ENCODE results near the gene CCBE1.

Gene CCBE1

DNA sequence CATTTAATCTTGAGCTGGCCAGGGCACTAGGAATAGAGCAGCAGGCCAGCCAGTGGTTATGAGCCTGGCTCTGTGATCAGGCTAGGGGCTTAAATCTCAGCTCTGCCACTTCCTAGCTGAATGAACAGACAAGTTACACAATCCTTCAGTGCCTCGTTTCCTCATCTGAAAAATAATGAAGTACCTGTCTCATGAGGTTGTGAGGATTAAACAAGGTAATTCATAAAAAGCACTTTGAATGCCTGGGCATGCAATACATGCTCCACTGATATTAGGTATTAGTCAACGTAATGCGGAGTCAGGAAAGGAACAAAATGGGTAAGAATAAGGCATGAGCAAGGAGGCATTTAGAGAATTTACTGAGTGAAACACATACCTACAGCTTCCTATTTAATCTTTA, 100.2 kb downstream of the CCBE1 start:
- ChIA-PET POLR2A (no interaction called here), CTCF (interaction anchor here (1.6 kb wide), 1 partner anchor 226 kb away, joined by 3 read pairs; no protein-coding TSS in a partner anchor)
- TF ChIP-seq, protein P1, sequence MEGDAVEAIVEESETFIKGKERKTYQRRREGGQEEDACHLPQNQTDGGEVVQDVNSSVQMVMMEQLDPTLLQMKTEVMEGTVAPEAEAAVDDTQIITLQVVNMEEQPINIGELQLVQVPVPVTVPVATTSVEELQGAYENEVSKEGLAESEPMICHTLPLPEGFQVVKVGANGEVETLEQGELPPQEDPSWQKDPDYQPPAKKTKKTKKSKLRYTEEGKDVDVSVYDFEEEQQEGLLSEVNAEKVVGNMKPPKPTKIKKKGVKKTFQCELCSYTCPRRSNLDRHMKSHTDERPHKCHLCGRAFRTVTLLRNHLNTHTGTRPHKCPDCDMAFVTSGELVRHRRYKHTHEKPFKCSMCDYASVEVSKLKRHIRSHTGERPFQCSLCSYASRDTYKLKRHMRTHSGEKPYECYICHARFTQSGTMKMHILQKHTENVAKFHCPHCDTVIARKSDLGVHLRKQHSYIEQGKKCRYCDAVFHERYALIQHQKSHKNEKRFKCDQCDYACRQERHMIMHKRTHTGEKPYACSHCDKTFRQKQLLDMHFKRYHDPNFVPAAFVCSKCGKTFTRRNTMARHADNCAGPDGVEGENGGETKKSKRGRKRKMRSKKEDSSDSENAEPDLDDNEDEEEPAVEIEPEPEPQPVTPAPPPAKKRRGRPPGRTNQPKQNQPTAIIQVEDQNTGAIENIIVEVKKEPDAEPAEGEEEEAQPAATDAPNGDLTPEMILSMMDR (IDR thresholded peaks at IDR 0.05; ENCODE audit: insufficient read depth, low read length, missing control alignments), result no peak
- no peak overlapping the region for H3K4me3 ChIP-seq (ENCODE audit: low read depth, low read length)
- no peak for DNase-seq (ENCODE audit: low read depth, low spot score)

DNA sequence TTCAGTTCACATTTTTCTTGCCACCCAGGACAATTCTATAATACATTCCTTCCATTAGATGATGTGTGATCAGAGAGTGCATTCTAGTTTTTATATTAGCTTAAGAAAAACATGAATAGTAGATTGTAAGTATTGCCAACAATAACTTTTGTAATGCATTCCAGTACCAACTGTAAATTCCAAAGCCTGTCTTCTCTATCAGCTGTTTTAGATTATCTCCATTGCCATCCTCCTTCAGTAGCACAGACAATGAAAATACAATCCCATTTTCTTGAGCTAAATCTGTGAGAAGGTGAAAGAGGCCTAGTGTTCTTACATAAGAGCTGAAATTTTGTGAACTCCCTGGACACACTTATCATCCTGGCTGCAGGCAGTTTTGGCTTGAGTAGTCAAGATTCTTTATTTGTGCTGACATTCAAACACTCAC, 103.9 kb downstream of the CCBE1 start:
- CTCF ChIA-PET, result interaction anchor here (0.9 to 2.0 kb wide), 12 partner anchors 9 to 230 kb away, joined by 3 to 9 read pairs (median 4); no protein-coding TSS in a partner anchor
- no peak overlapping the region for H3K4me3 ChIP-seq (ENCODE audit: low read depth, low read length)

DNA sequence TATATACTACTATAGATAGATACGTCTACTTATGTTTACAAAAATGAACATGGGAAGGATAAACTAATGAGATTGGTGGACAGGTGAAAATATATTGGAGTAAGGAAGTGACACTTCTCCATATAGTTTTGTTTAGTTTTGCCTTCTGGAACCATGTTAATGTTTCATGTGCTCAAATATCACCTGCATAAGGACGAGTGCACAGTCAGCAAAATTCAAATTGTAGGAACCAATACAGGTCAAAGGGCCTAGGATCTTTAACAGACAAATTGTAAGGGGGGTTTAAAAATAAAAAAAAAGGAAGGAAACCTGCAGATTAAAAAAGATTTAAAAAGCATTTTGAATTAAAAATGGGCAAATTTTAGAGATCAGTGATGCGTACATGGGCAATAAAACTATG, 104.6 kb downstream of the CCBE1 start:
- ChIA-PET CTCF (interaction anchor here (1.0 to 2.0 kb wide), 6 partner anchors 10 to 230 kb away, joined by 3 to 9 read pairs (median 4); no protein-coding TSS in a partner anchor), POLR2A (no interaction called here)
- DNase-seq (ENCODE audit: low read depth, low spot score), result no peak
- TF ChIP-seq, protein P1 (IDR thresholded peaks at IDR 0.05; ENCODE audit: insufficient read depth, low read length, missing control alignments), result no peak
- H3K4me3 ChIP-seq (ENCODE audit: low read depth, low read length), result no peak overlapping the region

More for the DNA sequence above, 103.9 kb downstream of the CCBE1 start:
- POLR2A ChIA-PET, result interaction anchor here (1.3 kb wide), 1 partner anchor 38 kb away, joined by 4 read pairs; no protein-coding TSS in a partner anchor
- DNase-seq (ENCODE audit: low read depth, low spot score), result peak; percentile 59
- TF ChIP-seq, protein P1 (IDR thresholded peaks at IDR 0.05; ENCODE audit: insufficient read depth, low read length, missing control alignments), result no peak

DNA sequence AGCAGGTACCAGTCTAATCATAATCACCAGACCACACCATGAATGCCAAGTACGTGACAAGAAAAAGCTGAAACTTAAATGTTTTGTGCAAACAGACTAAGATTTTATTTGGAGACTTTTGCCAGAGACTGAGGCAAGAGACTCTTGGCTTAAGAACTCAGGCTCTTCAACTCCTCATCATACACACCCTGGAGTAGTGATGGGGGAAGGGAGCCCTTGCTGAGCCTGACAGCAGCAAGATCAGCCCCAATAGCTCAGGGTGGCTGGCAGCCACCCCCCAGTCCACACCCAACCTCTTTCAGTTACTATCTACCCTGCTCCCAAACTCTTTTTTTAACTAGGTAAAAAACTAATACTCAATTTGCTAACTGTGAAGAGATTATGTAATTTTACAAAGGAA, 114.8 kb downstream of the CCBE1 start:
- no peak for DNase-seq (ENCODE audit: low read depth, low spot score)
- TF ChIP-seq, protein P1 (IDR thresholded peaks at IDR 0.05; ENCODE audit: insufficient read depth, low read length, missing control alignments), result no peak
- H3K4me3 ChIP-seq (ENCODE audit: low read depth, low read length), result no peak overlapping the region
- ChIA-PET POLR2A (no interaction called here), CTCF (interaction anchor here (0.6 to 2.0 kb wide), 5 partner anchors 11 to 241 kb away, joined by 3 to 6 read pairs (median 3); no protein-coding TSS in a partner anchor)

DNA sequence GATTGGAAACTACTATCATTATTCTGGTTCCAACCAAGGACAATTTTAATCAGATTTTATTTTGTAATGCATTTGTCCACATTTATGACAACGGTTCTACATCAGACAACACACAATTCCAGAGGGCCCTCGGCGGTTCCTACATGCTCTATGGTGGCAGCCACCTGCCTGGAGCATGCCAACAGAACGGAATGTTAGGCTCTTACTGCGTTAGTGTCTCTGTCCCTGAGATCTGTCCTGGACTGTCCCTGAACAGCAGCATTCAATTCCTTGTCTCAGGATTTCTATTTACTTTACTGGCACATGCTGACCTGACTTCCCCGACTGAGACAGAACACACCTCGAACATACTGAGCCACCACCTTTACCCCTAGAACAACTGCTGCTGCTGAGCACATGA, 117.7 kb downstream of the CCBE1 start:
- no peak for DNase-seq (ENCODE audit: low read depth, low spot score)
- TF ChIP-seq, protein P1 (IDR thresholded peaks at IDR 0.05; ENCODE audit: insufficient read depth, low read length, missing control alignments), result no peak
- H3K4me3 ChIP-seq (ENCODE audit: low read depth, low read length), result no peak overlapping the region
- ChIA-PET POLR2A (no interaction called here), CTCF (interaction anchor here (0.6 to 2.0 kb wide), 5 partner anchors 11 to 244 kb away, joined by 3 to 7 read pairs (median 3); no protein-coding TSS in a partner anchor)

DNA sequence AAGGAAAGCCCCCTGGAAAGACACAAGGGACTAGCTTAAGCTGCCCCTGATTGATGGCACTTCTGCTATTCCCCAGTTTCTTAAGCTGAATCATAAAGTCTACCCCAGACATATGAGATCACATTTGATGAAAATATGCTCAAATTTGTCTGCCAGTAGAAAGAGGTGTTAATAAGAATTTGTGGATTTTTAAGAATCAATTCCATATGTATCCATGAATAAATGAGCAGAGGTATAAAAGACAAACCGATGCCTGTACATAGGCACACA, 119.9 kb downstream of the CCBE1 start:
- H3K4me3 ChIP-seq (ENCODE audit: low read depth, low read length), result no peak overlapping the region
- TF ChIP-seq, protein P1 (IDR thresholded peaks at IDR 0.05; ENCODE audit: insufficient read depth, low read length, missing control alignments), result no peak
- POLR2A ChIA-PET, result no interaction called here
- CTCF ChIA-PET, result interaction anchor here (0.9 kb wide), 1 partner anchor 10 kb away, joined by 3 read pairs; no protein-coding TSS in a partner anchor
- DNase-seq (ENCODE audit: low read depth, low spot score), result no peak

Data from AG04449 (cell line).